ENCODE results near the gene BLVRA.
"Not testable (repeated sequence)": the region's sequence is repeated elsewhere in the genome, so short reads cannot be mapped to it uniquely, and the experiment has no call there.

The BLVRA gene

DNA sequence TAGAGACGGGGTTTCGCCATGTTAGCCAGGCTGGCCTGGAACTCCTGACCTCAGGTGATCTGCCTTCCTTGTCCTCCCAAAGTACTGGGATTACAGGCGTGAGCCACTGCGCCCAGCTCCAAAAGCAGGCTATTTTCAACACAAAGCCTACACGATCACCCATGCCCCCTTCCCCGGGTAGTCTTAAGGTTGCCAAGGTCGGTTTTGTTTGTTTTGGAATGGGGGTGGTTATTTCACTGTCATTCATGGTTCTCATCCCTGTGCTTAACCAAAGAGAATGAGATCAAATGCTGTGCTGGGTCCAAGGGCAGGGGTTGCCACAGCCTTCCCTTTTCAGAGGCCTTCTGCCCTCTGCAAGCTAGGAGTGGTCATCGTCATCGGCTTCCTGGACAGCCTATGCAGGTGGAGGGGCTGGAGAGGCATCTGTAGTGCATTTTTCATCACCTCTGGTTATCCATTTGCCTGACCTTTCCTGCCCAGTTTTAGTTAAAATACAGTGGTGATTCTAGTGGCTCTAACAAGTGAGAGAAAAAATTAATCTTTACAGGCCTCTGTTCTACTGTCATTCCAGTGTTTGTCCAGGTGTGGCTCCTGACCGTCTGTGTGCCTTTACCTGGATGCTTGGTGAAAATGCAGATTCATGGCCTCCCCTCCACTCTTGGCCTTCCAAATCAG lies 11.4 kb downstream of the BLVRA start:
- DNase-seq = no peak

GRCh38 chr7:43771128-43771527 lies 12.6 kb downstream of the BLVRA start:
- DNase-seq = no peak

GRCh38 chr7:43771573-43771972 lies 13.1 kb downstream of the BLVRA start:
- DNase-seq = no peak

- DNase-seq = not testable (repeated sequence)
Observed at GRCh38 chr7:43773268-43773667, 14.8 kb downstream of the BLVRA start.

GRCh38 chr7:43775255-43775654 lies 16.8 kb downstream of the BLVRA start:
- DNase-seq = not testable (repeated sequence)

- not testable (repeated sequence) for DNase-seq
Observed at GRCh38 chr7:43778293-43779044, 20.0 kb downstream of the BLVRA start.

DNA sequence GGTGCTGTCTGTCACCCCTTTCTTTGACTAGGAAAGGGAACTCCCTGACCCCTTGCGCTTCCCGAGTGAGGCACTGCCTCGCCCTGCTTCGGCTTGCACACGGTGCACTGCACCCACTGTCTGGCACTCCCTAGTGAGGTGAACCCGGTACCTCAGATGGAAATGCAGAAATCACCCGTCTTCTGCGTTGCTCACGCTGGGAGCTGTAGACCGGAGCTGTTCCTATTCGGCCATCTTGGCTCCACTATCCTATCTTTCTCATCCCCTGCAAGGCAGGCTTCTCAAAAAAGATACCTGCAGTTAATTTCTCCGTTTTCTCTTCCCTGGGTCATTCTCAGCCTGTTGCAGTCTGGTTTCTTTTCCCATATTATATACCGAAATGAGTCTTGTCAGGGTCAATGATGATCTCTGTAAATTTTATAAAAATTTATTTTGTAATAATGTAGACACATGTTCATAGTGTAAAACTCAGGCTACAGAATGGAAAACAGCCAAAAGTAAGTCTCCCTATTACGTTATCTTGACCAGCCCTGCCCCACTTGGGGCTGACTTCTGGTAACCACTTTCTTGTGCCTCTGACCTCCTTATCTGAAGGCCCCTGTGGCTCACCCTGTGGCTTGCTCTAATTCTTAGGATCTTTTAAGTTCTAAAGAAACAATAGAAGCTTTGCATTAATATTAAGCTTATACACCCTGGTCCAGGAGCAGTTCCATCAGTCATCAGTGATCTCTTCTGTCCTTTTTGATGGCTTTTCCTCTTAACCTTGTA lies 20.7 kb downstream of the BLVRA start:
- no peak for DNase-seq

DNA sequence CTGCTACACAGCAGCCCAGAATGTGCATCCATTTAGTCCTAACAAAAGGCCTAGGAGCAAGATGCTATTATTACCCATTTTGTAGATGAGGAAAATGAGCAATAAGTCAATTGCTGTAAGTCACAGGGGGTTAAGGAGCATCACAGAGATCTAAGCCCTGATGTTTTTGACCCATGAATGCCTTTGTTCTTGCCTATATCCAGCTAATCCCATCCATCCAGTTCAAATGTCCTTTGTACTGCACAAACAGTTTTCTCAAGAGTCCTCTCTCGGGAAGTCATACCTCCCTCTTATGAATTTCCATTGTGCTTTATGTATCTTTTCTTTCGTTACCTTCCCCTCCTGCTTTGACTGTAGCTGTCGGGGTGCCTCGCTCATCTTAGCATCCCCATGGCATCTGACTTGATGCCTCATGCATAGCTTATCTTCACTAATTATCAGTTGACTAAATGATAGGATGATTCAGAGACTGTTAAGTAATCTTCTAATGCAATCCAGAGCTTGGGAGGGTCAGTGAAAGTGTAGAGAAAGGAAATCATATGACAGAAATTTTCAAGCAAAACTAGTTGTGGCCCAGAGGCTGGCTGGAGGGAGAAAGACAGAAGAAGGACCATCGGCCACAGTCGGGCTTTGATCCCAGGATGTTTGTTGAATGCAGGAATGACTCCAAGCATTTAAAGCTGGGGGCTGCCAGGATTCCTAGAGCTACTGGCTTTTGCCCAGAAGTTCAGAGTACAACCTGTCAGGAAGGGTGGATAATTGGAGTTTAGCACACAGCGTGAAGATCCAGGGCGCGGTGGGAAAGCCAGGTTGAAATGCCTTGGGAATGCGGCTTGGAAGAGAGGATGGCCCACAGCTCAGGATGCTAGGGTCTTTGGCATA lies 23.5 kb downstream of the BLVRA start:
- no peak for DNase-seq

DNA sequence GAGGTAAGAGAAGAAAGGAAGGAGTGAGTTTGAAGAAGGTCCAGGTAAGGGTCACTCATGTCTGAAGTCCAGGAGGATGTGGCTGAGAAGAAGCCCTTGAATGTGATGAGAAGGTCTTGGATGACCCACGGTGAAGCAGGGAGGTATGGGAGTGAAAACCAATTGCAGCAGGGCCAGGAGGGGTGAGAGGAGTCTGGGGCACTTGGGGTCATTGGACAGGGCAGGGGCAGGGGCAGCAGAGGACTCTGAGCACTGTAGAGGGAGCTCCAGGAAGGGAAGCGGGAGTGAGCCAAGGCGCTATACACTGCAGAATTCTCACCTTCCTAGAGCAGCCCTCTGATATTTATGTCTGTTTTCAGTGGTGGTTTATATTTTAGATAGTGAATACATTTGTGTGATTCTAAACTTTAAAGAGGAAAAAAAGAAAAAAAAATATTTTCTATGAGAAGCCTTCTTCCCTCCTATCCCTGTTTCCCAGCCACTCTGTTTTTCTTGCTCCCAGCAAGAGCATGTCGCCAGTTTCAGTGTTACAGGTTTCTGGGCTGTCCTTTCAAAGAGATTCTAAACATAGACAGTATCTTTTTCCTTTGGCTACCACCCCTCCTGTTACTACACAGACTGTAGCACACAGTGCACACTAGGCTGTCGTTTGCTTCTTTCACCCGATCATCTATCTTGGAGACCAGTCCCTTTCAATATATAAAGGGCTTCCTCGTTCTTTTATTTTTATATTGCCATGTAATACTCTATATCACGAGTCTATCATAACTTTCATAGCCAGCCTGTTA lies 24.5 kb downstream of the BLVRA start:
- DNase-seq = no peak

DNA sequence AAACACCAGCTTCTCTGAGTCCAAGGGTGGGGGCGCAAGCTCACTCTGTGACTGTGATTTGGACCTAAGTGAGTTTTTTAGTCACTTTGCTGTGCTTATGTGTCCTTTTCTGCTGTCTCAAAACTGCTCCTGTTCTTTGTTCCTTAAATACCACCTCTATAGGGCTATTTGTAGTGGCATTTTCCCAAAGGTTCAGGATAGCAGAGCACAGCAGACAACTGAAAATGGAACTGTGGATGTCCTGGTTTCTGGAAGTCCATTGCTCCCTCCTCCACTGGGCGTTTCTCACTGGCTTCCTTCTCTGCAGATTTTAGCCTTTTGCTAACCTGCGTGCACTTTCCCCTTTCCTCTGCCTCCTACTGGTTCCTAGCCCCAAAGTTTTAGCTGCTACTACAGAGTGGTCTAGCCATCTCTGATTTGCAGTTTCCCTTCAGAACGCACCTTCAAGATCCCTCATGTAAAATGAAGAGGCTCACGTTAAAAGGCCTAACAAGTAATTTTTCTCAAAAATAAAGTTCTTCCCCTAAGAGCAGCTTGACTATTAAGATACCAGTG lies 25.6 kb downstream of the BLVRA start:
- no peak for DNase-seq

DNA sequence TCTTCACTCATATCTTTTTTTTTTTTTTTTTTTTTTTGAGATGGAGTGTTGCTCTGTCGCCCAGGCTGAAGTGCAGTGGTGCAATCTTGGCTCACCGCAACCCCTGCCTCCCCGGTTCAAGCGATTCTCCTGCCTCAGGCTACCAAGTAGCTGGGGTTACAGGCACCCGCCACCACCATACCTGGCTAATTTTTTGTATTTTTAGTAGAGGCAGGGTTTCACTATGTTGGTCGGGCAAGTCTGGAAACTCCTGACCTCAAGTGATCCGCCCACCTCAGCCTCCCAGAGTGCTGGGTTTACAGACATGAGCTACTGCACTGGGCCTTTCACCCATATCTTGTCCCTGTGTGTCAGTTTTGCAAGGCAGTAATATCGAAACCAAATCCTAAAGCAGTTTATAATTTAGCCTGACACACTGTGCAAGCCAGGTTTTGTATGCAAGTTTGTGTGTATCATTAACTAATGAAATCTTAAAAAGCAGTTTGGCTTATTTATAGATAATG lies 26.2 kb downstream of the BLVRA start:
- DNase-seq = not testable (repeated sequence)

DNA sequence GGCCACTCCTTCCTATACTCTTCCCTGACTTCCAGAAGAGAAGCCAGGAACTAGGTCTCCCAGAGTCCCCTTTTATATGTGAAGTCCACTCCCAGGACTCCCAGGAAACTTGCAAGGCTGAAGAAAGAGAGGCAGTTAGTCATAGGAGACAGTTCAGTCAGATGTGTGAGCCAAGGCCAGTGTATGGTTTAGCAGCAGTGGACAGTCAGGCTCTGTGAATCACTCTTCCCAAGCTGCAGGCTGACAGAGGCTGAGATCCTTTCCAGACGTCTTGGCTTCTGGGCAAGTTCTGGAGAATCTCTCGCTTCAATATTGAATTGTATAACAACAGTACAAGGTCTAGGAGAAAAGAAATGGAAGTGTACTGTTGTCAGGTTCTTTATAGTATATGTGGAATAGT lies 26.9 kb downstream of the BLVRA start:
- DNase-seq = no peak

DNA sequence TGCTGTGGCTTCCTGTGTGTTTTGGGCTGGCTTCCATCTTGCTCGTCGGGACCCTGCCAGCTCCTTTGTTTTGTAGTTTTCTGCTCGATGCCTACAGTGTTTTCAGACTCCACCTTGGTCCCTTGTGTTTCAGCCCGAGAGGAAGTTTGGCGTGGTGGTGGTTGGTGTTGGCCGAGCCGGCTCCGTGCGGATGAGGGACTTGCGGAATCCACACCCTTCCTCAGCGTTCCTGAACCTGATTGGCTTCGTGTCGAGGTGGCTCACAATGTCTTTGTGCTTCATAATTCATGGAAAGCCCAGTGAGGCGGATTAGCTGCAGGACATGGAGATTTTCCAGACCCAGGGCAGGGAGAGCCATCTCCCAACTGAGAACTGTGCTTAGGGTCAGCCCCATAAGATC lies 29.3 kb downstream of the BLVRA start:
- DNase-seq = no peak

GRCh38 chr7:43790006-43790405 lies 31.5 kb downstream of the BLVRA start:
- no peak for DNase-seq

DNA sequence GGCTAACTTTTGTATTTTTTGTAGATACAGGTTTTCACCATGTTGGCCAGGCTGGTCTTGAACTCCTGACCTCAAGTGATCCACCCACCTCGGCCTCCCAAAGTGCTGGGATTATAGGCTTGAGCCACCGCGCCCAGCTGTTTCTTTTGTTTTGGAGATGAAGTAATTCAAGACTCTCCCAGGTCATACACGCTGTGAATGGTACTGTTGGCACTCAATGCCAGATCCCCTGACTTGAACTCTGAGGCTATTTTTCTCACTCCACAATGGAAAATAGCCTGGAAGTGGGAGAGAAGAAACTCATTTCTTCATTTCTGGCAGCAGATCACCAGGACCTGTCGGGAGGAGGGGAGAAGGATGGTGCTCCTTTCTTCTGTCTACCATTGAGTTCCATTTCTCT lies 32.4 kb downstream of the BLVRA start:
- no peak for DNase-seq

DNA sequence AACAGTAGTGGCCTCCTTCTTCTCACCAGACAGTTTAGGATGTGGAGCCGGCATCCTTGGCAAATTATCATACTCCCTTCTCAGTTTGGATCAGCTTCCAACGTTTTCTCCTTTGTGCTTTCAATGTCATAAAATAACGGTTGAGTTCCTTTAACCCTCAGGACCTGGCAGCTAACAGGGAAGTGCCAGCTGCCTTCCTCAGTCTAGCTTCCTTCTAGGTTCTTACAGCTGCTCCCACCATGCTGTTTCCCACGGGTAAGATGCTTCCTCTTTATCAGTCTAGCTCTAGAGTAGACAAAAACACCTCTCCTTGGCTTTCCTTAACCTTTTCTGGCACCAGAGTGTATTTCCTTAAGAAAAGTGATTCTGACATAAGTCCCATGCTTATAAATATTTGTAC lies 33.2 kb downstream of the BLVRA start:
- DNase-seq = no peak

- no peak for DNase-seq
Observed at GRCh38 chr7:43792471-43793150, 34.1 kb downstream of the BLVRA start.

- DNase-seq = no peak
Observed at GRCh38 chr7:43799605-43800004, 41.1 kb downstream of the BLVRA start.

DNA sequence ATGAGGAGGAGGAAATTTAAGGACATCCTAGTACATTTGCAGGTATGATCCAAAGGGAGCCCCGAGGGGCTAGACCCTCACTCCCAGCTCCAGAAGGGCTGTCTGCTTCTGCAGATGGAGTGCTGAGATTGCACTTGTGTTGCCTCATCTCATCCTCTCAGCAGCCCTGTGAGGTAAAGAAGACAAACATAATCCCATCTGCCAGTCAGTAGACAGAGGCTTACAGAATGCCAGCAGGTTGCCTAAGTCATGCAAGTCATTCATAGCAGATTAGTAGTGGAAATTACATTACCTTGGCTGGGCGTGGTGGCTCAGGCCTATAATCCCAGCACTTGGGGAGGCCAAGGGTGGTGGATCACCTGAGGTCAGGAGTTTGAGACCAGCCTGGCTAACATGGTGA lies 45.4 kb downstream of the BLVRA start:
- DNase-seq = no peak

GRCh38 chr7:43808410-43808809 lies 49.9 kb downstream of the BLVRA start:
- no peak for DNase-seq
